K562 (cell line): ENCODE results near the gene RCOR2. TPM values are rescaled to one million over a fixed set of nuclear protein-coding genes. Genes with fewer than 3 reads are reported as not detected.
A peak's percentile ranks its signal among the peaks of the same experiment; 100 is the strongest.

Experiments
- ATAC-seq: fragments of 200-7000 bp; cut with Tn5 transposase; 3 replicates; pipeline ENCODE4 v1.9.1; 2020; ENCODE audit warnings: moderate library complexity
- BruUV-seq: library from RNA; stranded (reverse); fragments of 400-500 nt; replicated peaks from 2 replicates; lab custom pipeline; 2021; lab: Mats Ljungman, UMichigan
- CTCF ChIA-PET: fragments of 300-600 bp; formaldehyde crosslinking; extraction: SDS; loops from one replicate; lab custom pipeline; 2021; ENCODE audit warnings: low intra/inter-chr PET ratio; lab: Yijun Ruan, JAX
- POLR2A ChIA-PET: fragments of 300-600, 350-650 bp; sonication (Branson Sonifier 250); formaldehyde crosslinking; extraction: SDS; loops from one replicate; lab custom pipeline; 2021; ENCODE audit warnings: antibody characterized with exemption, inconsistent platforms; lab: Yijun Ruan, JAX
- DNase-seq, 4 experiments: peaks; one replicate each; pipeline versions ENCODE4 v3.0.0 to v3.0.0-alpha.2; 2011 to 2018; ENCODE audit warnings: low spot score in 3 of 4, mixed read lengths in 3 of 4; ENCODE audit errors: extremely low read depth in 1 of 4
- FAIRE-seq: peaks from 2 replicates; lab custom pipeline; 2011; peaks lifted over from hg19 to GRCh38; lab: Jason Lieb, UNC
- H2AFZ ChIP-seq: 2 replicates; pipeline ENCODE4 v1.6.0; 2011; ENCODE audit warnings: low read depth, low read length, control low read depth, inconsistent platforms
- H3K27ac ChIP-seq: fragments of 200-600 bp; 3 replicates; pipeline ENCODE4 v1.8.0; 2011; ENCODE audit warnings: low read depth, mild to moderate bottlenecking, control low read depth, inconsistent platforms, low read length, moderate library complexity, mixed read lengths; ENCODE audit errors: extremely low read depth
- H3K27me3 ChIP-seq, 2 experiments: fragments of 300-600 bp in 1 of 2; 2 replicates in 1 of 2; 3 replicates in 1 of 2; pipeline versions ENCODE4 v1.6.0 to v1.8.0; 2011; ENCODE audit warnings: inconsistent platforms in 2 of 2, low read length in 2 of 2, mild to moderate bottlenecking in 1 of 2, mixed read lengths in 1 of 2, moderate library complexity in 1 of 2; ENCODE audit not compliant: control insufficient read depth in 2 of 2, insufficient read depth in 2 of 2
- H3K36me3 ChIP-seq: fragments of 300-600 bp; 3 replicates; pipeline ENCODE4 v1.8.0; 2011; ENCODE audit warnings: mild to moderate bottlenecking, low read length, inconsistent platforms; ENCODE audit not compliant: control insufficient read depth, insufficient read depth
- H3K4me1 ChIP-seq, 2 experiments: fragments of 200-600 bp in 1 of 2; replicated peaks in 1 of 2; 2 replicates in 1 of 2; 3 replicates in 1 of 2; pipeline versions ENCODE4 v1.5.1 to v1.8.0; 2011; ENCODE audit warnings: inconsistent platforms in 2 of 2, low read length in 2 of 2, mild to moderate bottlenecking in 1 of 2, mixed read lengths in 1 of 2, moderate library complexity in 1 of 2; ENCODE audit not compliant: control insufficient read depth in 2 of 2, insufficient read depth in 2 of 2
- H3K4me2 ChIP-seq: 2 replicates; pipeline ENCODE4 v1.6.1; 2011; ENCODE audit warnings: low read length, control low read depth, inconsistent platforms, mixed read lengths; ENCODE audit not compliant: insufficient read depth
- H3K4me3 ChIP-seq: fragments of 200-600 bp; sonication (generic), shearing (Covaris generic); 2 replicates; pipeline ENCODE4 v1.5.1; 2016; ENCODE audit warnings: control low read depth, inconsistent platforms
- H3K79me2 ChIP-seq: fragments of 200-600 bp; 3 replicates; pipeline ENCODE4 v1.8.0; 2011; ENCODE audit warnings: low read length, inconsistent platforms; ENCODE audit not compliant: control insufficient read depth, insufficient read depth
- H3K9ac ChIP-seq, 2 experiments: 2 replicates each; pipeline versions ENCODE4 v1.6.0 to v1.6.1; 2011; ENCODE audit warnings: low read depth in 2 of 2, low read length in 2 of 2, control low read depth in 1 of 2, inconsistent platforms in 1 of 2, mild to moderate bottlenecking in 1 of 2, mixed read lengths in 1 of 2; ENCODE audit not compliant: insufficient read depth in 1 of 2
- H3K9me1 ChIP-seq: one replicate; pipeline ENCODE4 v1.6.0; 2011; ENCODE audit warnings: inconsistent platforms, mild to moderate bottlenecking, low read length, moderate library complexity; ENCODE audit not compliant: control insufficient read depth, insufficient read depth
- H3K9me3 ChIP-seq: replicated peaks from 2 replicates; pipeline ENCODE4 v1.5.1; 2011; ENCODE audit warnings: low read depth, low read length, inconsistent platforms; ENCODE audit not compliant: control insufficient read depth, insufficient read depth
- H4K20me1 ChIP-seq: replicated peaks from 2 replicates; pipeline ENCODE4 v1.6.1; 2011; ENCODE audit warnings: low read length, inconsistent platforms, mixed read lengths; ENCODE audit not compliant: control insufficient read depth, insufficient read depth
- CC2D1A ChIP-seq: fragments of 450-650 bp; IDR thresholded peaks from 2 replicates; pipeline ENCODE4 v1.6.1; 2017; ENCODE audit warnings: mild to moderate bottlenecking
- KAT2B ChIP-seq: IDR thresholded peaks from one replicate; pipeline ENCODE4 v1.6.1; 2012; ENCODE audit warnings: low read depth, mild to moderate bottlenecking, control low read depth, inconsistent platforms, low read length, moderate library complexity
- KLF1 ChIP-seq: fragments of 450-650 bp; IDR thresholded peaks from 2 replicates; pipeline ENCODE4 v1.6.1; 2016; ENCODE audit warnings: missing genetic modification characterization, missing compliant biosample characterization
- MAZ ChIP-seq, 2 experiments: fragments of 450-650 bp in 1 of 2; sonication (generic) in 1 of 2; formaldehyde crosslinking; IDR thresholded peaks in 1 of 2; conservative IDR thresholded peaks in 1 of 2; 2 replicates each; pipeline versions ENCODE4 v1.4.0 to v1.5.0; 2020; ENCODE audit warnings: mild to moderate bottlenecking in 1 of 2, missing genetic modification reagents in 1 of 2
- TSC22D4 ChIP-seq: fragments of 450-650 bp; IDR thresholded peaks from 2 replicates; pipeline ENCODE4 v1.6.1; 2016; ENCODE audit warnings: missing genetic modification characterization, missing biosample characterization, control low read depth
- WGBS: fragments of 100-300 bp; shearing (Covaris generic); methylation state at CpG from one replicate; pipeline ENCODE4 v1.1.6; 2016; ENCODE audit warnings: low coverage, mixed read lengths; ENCODE audit not compliant: insufficient coverage; ENCODE audit errors: missing lambda C conversion rate; 5-methylcytosine and 5-hydroxymethylcytosine counted together
- in situ Hi-C: fragments of 300-500 bp; cut with MboI; formaldehyde crosslinking; loops from 4 replicates; pipeline ENCODE4 v1.15.0; 2018; ENCODE audit warnings: inconsistent platforms, mixed read lengths
- intact Hi-C: fragments of 100-400 bp; cut with micrococcal nuclease; formaldehyde crosslinking; loops from 2 replicates; pipeline ENCODE4 v1.14.2; 2022
- polyA plus RNA-seq, 8 experiments: library from polyadenylated mRNA; depleted of rRNA in 4 of 8; stranded (reverse) in 5 of 8; unstranded in 3 of 8; fragments of >200 nt; fragmentation: Nextera tagmentation in 2 of 8; fragmentation: Illumina TruSeq in 1 of 8; extraction: Ambion mirVana in 2 of 8; extraction: Trizol in 1 of 8; gene quantifications; 2 replicates each; pipeline versions ENCODE4 v1.2.1 to v1.2.3, GENCODE V29; 2011 to 2014; ENCODE audit warnings: inconsistent platforms in 1 of 8, missing spikeins in 1 of 8
- total RNA-seq, 7 experiments: library from RNA; depleted of rRNA in 6 of 7; stranded (reverse); fragments of >200 nt in 6 of 7; fragmentation: Illumina TruSeq in 2 of 7; extraction: Trizol in 2 of 7; gene quantifications; 2 replicates each; pipeline versions ENCODE4 v1.2.1 to v1.2.3, GENCODE V29; 2011 to 2021; ENCODE audit warnings: low replicate concordance in 1 of 7
- TF ChIP-seq, protein P1 (sequence below), 3 experiments: fragments of 200-800 bp in 1 of 3; sonication (Bioruptor generic) in 1 of 3; sonication (generic) in 1 of 3; formaldehyde crosslinking in 1 of 3; IDR thresholded peaks; 2 replicates each; pipeline versions ENCODE4 v1.6.1 to v1.8.0; 2016 to 2022; ENCODE audit warnings: mild to moderate bottlenecking in 2 of 3, missing compliant biosample characterization in 2 of 3, missing genetic modification characterization in 2 of 3, missing genetic modification reagents in 1 of 3
- TF ChIP-seq, protein P2 (sequence below): fragments of 250-450 bp; sonication (Bioruptor Pico); IDR thresholded peaks from 2 replicates; pipeline ENCODE4 v1.4.0; 2020; ENCODE audit warnings: mild to moderate bottlenecking, moderate library complexity, borderline replicate concordance
- TF ChIP-seq, protein P3 (sequence below), 3 experiments: fragments of 200-800 bp in 1 of 3; fragments of 250-450 bp in 1 of 3; fragments of 450-650 bp in 1 of 3; sonication (Bioruptor Pico) in 1 of 3; sonication (Bioruptor generic) in 1 of 3; formaldehyde crosslinking in 1 of 3; IDR thresholded peaks; 2 replicates each; pipeline versions ENCODE4 v1.6.1 to v1.8.0; 2016 to 2022; ENCODE audit warnings: mild to moderate bottlenecking in 2 of 3, missing genetic modification characterization in 2 of 3, missing compliant biosample characterization in 1 of 3, moderate library complexity in 1 of 3

The RCOR2 gene
- total and polyA plus RNA-seq, 9 of the 15 experiments (the other 6 are each of a cell fraction or from before 2014, with no cell fraction given) = 0.04 to 6.5 (median 2.5) TPM; not detected in 1

DNA sequence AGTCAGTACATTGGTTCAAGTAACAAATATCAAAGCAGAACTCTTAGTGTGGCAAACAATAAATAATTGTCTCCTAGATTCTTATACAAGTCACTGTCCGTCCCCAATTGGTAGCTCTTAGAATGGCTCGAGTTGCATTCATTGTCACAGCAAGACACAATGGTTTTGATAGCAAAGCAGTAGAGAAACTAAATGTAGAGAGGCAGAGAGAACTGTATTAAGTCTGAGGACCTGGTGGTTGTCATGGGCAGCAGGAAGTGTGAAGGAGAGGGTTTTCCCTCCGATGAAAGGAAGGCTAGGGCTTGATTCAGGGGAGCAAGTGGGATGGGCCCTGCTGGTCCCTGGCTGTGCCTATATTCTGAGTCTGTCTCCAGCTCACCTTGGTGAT lies 36.6 kb downstream of the RCOR2 start:
- peaks cover 7 to 18% of the 10 kb centered on the region in 2 experiments; a peak in 4 of 5 replicates for H3K4me1 ChIP-seq
- H3K9me1 ChIP-seq = no peaks in the 10 kb centered on the region
- H4K20me1 ChIP-seq = peaks cover 17% of the 10 kb centered on the region; the same call in 1 of the 2 replicates
- no peak for DNase-seq
- in situ Hi-C loops = no loop called here
- H3K27me3 ChIP-seq = no peaks in the 10 kb centered on the region
- POLR2A ChIA-PET = interaction anchor here (0.7 kb wide), 1 partner anchor 38 kb away, joined by 4 read pairs; no protein-coding TSS in a partner anchor
- no TSS peak for BruUV-seq
- ATAC-seq = no peak
- no peak overlapping the region for H3K4me3 ChIP-seq
- TF ChIP-seq TSC22D4 (tag) = no peak
- TF ChIP-seq KLF1 (tag) = no peak
- TF ChIP-seq, protein P1, sequence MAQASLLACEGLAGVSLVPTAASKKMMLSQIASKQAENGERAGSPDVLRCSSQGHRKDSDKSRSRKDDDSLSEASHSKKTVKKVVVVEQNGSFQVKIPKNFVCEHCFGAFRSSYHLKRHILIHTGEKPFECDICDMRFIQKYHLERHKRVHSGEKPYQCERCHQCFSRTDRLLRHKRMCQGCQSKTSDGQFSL (CRISPR knock-in tag; IDR thresholded peaks at IDR 0.05) = no peak
- TF ChIP-seq, protein P1 (tag; IDR thresholded peaks at IDR 0.05) = no peak
- TF ChIP-seq CC2D1A = no peak
- no peak for TF ChIP-seq MAZ (CRISPR knock-in tag; conservative IDR thresholded peaks at IDR 0.05 in 1 of 2, IDR thresholded peaks at IDR 0.05 in 1 of 2)
- TF ChIP-seq, protein P2, sequence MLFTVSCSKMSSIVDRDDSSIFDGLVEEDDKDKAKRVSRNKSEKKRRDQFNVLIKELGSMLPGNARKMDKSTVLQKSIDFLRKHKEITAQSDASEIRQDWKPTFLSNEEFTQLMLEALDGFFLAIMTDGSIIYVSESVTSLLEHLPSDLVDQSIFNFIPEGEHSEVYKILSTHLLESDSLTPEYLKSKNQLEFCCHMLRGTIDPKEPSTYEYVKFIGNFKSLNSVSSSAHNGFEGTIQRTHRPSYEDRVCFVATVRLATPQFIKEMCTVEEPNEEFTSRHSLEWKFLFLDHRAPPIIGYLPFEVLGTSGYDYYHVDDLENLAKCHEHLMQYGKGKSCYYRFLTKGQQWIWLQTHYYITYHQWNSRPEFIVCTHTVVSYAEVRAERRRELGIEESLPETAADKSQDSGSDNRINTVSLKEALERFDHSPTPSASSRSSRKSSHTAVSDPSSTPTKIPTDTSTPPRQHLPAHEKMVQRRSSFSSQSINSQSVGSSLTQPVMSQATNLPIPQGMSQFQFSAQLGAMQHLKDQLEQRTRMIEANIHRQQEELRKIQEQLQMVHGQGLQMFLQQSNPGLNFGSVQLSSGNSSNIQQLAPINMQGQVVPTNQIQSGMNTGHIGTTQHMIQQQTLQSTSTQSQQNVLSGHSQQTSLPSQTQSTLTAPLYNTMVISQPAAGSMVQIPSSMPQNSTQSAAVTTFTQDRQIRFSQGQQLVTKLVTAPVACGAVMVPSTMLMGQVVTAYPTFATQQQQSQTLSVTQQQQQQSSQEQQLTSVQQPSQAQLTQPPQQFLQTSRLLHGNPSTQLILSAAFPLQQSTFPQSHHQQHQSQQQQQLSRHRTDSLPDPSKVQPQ (CRISPR knock-in tag) = no peak
- TF ChIP-seq, protein P3, sequence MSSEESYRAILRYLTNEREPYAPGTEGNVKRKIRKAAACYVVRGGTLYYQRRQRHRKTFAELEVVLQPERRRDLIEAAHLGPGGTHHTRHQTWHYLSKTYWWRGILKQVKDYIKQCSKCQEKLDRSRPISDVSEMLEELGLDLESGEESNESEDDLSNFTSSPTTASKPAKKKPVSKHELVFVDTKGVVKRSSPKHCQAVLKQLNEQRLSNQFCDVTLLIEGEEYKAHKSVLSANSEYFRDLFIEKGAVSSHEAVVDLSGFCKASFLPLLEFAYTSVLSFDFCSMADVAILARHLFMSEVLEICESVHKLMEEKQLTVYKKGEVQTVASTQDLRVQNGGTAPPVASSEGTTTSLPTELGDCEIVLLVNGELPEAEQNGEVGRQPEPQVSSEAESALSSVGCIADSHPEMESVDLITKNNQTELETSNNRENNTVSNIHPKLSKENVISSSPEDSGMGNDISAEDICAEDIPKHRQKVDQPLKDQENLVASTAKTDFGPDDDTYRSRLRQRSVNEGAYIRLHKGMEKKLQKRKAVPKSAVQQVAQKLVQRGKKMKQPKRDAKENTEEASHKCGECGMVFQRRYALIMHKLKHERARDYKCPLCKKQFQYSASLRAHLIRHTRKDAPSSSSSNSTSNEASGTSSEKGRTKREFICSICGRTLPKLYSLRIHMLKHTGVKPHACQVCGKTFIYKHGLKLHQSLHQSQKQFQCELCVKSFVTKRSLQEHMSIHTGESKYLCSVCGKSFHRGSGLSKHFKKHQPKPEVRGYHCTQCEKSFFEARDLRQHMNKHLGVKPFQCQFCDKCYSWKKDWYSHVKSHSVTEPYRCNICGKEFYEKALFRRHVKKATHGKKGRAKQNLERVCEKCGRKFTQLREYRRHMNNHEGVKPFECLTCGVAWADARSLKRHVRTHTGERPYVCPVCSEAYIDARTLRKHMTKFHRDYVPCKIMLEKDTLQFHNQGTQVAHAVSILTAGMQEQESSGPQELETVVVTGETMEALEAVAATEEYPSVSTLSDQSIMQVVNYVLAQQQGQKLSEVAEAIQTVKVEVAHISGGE (CRISPR knock-in tag; IDR thresholded peaks at IDR 0.05) = no peak
- TF ChIP-seq KAT2B = no peak
- TF ChIP-seq, all 486 proteins: peak for 0
- H3K4me2 ChIP-seq = no peak overlapping the region
- FAIRE-seq = peak; percentile 63
- intact Hi-C loops = no loop called here
- 65% methylated on average over 3 of the region's 3 CpGs for WGBS
- peaks cover 26% of the 10 kb centered on the region; the same call in 2 of the 3 replicates for H3K36me3 ChIP-seq
- no peak overlapping the region for H2AFZ ChIP-seq
- H3K9ac ChIP-seq = no peak overlapping the region
- H3K79me2 ChIP-seq = peaks cover 76% of the 10 kb centered on the region
- CTCF ChIA-PET = interaction anchor here (0.7 kb wide), 1 partner anchor 32 kb away, joined by 3 read pairs; no protein-coding TSS in a partner anchor
- no peaks in the 10 kb centered on the region for H3K9me3 ChIP-seq
- no peak overlapping the region for H3K27ac ChIP-seq
